Hypothalamus (tissue), 51 donors: ENCODE measurements around the gene DMBT1.

ENCODE experiments used
- DNase-seq, 51 donors: peaks; one replicate each; lab custom pipeline; 2025; lab: John Stamatoyannopoulos, UW

Gene DMBT1

DNA sequence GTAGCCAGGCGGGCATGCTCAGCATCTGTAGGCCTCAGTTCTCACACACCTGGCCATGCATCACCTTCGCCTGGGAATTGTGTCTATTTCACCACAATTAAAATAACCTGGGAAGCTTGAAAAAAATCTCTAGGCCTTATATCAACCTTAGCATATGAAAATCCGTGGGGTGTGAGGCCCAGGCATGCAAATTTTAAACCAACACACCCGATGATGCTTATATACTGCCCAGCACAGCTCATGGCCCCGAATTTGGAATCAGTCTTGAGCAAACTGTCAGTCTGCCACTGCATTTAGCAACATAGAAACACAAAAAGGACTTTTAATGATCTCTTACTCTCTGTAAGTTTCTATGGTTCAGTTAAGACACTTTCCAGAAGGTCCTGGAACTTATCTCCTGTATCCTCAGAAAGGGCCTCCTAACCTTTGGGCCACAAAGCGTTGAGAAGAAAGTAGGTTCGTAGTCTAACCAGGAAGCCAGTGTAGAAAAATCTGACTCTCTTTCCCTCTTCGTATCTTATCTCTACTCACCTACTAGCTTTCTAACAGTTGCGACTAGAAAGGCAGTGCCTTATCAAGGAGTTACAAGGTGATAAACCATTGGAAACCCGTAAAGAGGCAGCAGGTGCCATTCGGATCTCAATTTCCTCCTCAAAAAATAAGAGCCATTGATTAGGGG lies 12.0 kb upstream of the DMBT1 start:
- DNase-seq, result no peak

DNA sequence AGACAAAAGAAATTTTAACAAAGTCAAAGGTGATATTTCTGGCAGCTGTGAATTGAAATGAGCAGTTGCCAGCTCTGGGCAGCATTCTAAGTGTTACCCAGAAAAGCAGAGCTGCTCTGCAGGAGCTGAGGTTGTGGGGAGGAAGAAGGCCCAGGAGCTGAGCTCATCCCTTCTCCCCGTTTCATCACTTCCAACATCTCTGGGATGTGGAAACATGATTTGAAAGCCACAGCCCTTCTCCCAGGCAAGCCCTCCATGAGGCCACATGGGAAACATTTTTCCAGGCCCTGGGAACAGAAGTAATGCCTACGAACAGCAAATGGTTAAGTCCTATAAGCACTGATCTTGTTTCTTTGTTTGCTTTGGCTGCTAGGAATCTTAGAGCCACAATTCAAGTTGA lies 10.9 kb upstream of the DMBT1 start:
- no peak for DNase-seq

DNA sequence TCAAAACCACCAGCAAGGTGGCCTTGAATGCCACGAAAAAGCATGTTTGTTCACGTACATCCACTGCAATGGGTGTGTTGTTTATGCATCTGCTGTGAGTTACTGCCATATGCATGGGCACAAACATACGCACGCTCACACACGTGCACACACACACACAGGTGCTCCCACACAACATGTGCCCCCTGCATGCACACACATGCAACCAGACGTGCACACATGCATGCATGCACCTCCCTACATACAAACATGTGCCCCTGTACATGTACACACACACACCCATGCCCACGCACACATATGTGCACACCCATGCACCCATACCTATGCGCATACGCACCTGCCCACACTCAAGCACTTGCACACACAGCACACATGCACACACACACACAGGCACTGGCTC lies 10.1 kb upstream of the DMBT1 start:
- no peak for DNase-seq

DNA sequence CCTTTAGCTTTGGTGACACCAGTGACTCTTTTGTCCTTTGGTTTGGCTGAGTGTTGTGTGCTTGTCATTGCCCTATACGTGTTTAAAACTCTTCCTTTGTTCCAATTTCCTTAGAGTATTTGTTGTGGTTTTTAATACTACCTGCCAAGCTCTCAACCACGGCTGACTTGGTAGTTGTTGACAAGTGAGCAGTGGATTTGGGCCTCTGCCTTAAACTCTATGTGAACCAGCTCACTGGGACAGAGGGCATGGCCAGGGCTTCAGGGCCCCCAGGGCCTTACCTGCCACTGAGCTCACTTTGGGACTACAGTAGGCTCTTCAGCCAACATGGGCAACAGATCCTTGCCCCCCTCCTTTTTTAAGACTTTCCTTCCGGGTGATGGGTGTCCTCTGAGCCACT lies 9.6 kb upstream of the DMBT1 start:
- DNase-seq, result no peak

DNA sequence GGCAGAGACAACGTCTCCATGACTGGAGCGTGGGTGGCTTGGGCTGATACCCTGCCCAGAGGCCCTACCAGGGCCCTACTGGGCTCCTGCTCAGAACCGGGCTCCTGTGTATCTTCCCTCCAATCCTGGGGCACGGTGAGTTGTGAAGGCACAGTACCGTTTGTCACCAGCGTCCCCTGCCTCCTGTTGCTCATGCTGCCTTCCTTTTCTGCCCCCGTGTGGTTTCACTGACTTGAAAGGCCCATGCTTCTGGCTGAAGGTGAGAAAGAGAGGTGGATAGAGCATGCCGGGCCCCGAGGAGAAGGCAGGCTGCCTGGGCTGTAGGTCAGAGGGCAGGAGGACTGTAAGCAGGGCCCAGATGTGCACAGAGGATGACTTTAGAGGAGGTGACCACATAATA lies 9.1 kb upstream of the DMBT1 start:
- peak in 3 of 51 donors; percentile 5 to 26 (median 6) for DNase-seq

DNA sequence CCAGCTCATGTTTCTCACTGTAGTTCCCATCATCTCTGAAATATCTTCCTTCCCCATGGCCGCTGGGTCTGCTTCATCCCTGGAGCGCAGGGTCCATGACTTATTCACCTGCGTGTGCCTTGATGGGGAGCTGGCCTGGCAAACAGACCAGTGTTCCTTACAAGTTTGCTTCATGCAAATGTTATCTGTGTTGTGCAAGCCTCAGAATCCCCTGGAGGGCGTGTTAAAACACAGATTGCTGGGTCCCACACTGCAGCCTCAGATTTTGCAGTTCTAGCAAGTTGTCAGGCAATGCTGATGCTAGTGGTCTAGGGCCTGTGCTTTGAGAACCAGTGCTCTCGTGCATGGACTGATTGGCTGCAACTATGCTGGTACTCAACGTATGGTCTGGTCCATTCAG lies 7.2 kb upstream of the DMBT1 start:
- DNase-seq, result no peak

DNA sequence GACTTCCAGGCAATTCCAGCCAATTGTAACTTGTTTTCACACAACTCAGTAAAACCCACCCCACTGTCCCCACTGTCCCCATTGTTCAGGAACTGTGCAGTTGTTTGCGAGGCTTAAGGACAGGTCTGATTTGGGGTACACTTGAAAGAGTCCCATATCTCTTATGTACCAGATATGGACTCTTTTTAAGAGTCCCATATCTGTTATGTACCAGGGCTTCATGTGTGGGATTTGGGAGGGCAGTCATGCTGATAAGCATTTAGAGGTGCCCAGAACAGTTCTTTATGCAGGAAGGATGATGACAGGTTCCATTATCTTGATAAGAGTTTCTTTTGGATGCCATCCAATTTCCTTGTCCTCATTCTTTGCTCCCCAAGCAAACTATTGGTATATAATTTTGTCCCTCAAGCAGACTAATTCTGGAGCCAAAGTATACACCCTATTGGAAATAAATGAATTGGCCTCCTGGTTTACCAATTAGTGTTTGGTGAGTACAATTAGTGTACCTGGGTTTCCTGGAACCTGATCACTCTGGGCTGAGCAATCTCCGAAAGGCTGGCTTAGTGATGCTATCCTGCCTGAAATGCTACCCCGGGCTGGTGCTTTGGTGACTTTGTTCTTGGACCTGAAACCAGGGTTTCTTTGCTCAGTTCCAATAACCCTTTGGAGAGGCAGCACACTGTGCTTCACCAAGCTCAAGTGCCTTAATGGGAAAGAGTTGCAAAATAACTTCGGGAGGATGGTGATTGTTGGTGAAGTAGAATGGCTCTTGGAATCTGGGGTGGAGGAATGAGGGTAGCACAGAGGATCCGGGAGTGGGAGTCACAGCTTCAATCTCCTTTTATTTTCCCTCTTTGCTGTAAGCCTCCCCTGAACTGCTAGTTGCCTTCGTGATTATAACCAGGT lies 6.2 kb upstream of the DMBT1 start:
- peak in 1 of 51 donors; percentile 13 for DNase-seq

DNA sequence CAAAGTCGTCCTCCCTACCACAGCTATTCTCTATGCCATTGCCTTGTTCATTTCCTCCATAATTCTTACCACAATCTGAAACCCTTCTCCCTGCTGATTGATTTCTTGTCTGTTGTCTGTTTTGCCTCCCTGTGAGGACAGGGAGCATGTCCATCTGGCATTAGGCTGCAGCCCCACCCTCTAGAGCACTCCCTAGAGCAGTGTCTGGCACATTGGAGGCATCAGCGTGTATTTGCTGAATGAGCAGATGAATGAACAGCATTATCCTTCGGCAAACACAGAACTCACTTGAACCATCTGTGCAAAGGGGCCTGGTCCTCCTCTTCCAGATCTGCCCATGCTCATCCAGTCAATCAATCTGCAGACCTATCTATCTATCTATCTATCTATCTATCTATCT lies 5.1 kb upstream of the DMBT1 start:
- DNase-seq, result no peak

DNA sequence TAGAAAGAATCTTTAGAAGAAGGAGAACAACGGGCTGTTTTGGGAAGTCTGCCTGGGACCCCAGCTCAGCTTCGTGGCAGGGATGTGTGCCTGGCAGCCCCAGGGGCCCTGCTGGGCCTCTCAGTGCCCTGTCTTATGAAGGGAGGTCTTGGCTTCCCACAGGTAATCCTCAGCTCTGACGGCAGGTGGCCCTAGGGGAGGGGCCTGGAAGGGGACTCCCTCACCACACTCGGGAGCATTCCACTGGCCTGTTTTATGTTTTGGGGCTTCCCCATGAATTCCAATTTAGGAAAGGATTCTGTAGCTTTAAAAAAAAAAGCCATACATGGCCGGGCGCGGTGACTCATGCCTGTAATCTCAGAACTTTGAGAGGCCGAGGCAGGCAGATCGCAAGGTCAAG lies 3.0 kb upstream of the DMBT1 start:
- no peak for DNase-seq

DNA sequence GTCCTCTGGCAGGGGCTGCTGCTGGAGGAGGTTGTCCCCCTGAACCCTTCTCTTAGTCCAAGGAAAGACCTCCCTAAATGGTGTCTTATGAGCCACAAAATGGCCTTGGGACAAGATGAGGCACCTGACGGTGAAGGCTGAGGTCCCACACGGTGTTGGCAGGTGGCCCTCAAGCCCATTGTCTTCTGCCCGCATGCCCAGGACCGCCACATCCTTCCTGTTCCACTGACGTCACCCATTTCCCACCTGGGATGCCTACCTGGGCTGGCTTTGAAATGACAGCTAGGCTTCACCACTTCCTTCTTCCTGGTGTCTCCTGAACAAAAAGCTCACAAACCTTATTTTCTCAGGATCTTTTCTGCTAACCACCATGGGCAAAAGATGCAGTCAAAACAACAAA lies 2.1 kb upstream of the DMBT1 start:
- no peak for DNase-seq

DNA sequence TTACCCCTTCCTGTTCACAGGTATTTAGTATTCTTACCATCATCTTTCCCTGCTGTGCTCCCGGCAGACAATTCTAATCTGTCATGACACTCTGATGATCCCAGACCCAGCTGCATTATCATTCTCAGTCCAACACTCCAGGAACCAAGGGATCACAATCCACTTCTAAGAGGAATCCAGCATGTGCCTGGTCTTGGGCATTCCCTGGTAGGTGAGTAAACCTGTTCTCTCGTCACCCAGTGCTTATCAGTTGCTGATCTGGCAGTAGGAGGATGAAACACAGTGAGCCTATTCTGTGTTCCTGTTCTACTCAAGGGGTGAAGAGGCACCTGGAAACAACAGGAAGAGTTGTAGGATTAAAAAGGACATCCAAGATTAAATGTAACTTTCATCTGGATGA lies 1.3 kb upstream of the DMBT1 start:
- DNase-seq, result no peak

DNA sequence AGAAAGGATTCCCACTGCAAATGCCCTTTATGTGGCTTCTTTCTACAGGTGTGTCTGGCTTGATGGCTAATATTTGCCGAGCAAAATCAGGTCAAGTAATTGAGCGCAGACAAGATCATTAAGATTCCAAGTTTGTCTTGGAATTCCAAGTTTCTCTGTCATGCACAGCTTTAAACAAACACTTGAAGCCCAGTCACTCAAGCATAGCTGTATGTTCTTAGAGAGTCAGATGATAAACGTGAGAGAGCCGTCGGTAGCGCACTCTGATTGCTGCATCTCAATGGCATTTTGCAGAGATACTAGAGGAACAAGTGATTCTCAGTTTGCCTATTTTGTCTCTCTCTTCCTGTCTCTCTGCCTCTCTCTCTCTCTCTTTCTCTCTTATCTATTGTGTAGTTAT lies 658 bp downstream of the DMBT1 start:
- DNase-seq, result no peak

DNA sequence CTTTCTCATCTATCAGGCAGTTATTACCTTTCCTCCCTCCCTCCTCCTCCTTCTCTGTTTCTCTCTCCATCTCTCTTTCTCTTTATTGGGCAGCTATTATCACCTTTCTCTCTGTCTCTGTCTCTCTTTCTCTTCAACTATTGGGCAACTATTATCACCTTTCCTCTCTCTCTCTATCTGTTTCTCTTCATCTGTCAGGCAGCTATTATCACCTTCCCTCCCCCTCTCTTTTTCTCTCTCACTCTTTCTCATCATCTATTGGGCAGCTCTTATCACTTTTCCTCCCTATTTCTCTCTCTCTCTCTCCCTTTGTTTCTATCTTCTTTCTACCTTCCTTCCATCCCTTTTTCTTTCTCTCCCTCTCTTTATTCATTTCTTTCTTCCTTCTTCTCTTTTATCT lies 1.2 kb downstream of the DMBT1 start:
- no peak for DNase-seq

DNA sequence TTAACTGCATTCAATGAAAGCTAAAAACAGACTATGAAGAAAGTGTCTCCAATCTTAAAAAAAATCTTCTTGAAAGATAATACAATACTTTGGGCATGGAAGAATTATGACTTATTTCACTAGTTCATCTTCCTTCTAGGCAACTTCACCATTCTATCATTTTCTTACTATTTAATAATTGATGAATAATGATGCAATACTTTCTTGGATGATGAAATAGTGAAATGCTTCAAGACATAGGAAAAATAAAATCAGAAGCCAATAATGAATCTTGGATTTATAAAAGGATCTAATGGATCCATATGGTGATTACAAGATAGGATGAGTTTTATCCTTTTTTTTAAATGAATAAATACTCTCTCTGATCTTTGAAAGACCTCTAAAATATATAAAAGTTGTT lies 4.4 kb downstream of the DMBT1 start:
- no peak for DNase-seq

DNA sequence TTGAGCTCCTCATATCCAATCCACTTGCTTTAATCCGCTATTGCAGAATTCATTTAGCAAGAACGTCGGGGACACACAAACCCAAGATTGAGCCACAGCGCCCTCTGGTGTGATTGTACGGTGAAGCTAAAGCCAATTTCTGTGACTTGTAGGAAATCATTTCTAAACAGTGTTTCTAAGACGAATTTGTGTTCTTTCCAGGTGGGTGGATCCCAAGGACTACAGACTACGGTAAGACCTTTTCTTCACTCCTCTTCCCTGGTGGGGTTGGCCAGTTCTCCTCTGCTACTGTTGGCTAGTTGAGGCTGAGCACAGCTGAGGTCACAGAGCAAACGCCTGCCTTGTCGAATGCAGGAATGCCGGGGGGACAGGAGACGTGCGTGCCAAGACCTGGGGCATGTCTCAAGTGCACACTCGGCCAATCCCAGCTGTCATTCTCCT lies 5.2 kb downstream of the DMBT1 start:
- peak in 49 of 51 donors; percentile 3 to 87 (median 55) for DNase-seq

DNA sequence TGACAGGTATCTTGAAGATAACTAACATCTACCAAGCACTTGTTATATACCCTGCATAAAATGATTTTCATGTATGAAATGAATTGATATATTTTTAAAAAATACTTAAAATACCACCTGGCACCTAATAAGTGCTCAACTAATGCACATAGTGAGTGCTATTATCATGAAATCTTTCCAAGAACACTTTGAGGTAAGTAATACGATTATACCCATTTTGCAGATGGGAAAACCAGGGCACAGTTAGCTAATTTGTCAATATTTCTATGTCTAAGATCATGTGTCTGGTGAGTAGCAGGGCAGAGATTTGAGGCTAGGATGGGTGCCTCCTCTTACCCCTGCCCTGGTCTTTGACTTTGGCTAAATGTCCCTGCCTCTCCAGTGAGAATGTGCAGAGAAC lies 6.1 kb downstream of the DMBT1 start:
- no peak for DNase-seq

DNA sequence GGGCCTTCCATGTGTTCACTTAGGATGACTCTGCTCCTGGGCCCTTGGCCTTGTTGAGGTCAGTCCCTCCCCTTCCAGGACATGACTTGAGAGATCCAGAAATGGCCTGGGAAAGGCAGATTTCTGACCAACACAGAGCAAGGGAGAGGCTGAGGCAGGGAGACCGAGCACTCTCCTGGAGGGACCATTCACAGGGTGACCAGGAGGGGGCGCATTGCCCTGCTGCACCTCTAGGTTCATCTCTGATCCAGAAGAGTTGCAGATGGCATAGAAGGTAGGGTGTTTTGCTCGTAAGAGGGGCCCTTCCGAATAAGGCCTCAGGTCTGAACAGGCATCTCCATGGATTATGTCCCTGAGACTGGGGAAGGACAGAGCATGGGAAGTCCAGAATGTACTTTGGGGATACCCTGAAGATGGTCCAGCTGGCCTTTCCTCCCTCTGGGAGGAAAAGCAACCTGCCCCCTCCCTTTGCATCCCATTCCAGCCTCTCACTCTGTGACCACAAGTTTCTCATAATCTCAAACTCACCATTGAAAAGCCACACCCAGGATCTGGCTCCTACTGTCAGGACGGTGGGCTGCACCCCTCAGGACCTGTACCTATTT lies 6.6 kb downstream of the DMBT1 start:
- peak in 5 of 51 donors; percentile 10 to 32 (median 16) for DNase-seq

DNA sequence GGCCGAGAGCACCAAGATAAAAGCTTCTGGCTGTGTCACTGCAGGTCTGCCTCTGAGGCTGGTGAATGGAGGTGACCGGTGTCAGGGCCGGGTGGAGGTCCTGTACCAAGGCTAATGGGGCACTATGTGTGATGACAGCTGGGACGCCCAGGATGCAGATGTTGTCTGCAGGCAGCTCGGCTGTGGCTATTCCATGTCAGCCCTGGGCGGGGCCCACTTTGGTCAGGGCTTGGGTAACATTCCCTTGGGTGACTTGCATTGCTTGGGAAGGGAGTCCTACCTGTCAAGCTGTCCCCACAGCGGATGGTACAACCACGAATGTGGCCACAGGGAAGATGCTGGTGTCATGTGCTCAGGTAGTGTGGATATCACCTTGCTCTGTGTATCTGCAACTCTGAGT lies 8.0 kb downstream of the DMBT1 start:
- no peak for DNase-seq

DNA sequence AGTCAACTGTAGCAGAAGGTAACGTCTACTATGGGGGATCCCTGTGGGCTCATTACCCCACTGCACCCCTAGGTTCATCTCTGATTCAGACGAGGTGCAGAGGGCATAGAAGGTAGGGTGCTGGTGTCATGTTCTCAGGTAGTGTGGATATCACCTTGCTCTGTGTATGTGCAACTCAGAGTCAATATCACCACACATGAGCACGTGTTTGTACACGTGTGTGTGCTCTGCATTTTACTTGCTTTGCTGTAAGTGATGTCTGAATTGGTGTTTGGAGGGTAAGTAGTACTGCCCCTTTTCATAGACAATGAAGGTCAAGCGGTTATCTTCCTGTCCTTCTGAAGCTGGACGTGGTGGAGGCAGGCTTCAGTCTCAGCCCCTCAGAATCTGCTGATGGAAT lies 10.4 kb downstream of the DMBT1 start:
- DNase-seq, result no peak

DNA sequence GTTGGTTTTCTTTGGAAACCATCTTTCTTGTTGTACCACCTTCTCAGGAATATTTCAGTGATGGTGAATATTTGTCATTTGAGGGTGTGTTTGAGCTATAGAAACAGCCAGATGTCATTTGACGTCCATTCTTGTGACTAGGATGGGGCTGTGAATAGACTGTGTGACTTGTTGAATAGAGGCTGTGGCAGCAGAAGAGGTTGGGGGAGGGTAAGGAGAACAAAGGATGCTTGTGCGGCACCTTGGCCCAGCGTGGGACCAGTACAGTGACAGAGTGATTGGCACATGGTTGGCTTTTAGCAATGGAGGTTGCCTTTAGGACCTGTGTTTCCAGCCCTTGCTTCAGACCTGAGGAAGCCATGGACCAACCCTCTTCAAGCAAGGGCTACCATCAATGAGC lies 11.3 kb downstream of the DMBT1 start:
- peak in 20 of 51 donors; percentile 3 to 53 (median 24) for DNase-seq

DNA sequence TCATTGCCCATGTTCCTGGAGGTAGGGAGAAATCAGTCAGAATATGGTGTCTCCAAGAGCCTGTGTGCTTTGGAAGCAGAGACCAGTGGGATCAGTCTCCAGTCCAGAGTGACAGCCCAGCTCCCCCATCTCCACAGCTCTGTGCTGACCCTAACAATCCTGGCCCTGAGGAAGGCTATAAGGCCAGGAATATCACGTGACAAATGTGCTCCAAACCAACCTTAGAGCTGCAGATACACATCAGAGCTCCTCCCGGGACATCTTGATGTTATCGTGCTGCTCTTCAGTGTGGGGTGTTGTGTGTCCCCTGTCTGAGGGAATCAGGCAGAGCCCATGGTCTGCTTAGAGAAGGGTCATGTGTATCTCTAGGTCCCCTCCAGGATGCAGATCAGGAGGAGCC lies 15.2 kb downstream of the DMBT1 start:
- no peak for DNase-seq

DNA sequence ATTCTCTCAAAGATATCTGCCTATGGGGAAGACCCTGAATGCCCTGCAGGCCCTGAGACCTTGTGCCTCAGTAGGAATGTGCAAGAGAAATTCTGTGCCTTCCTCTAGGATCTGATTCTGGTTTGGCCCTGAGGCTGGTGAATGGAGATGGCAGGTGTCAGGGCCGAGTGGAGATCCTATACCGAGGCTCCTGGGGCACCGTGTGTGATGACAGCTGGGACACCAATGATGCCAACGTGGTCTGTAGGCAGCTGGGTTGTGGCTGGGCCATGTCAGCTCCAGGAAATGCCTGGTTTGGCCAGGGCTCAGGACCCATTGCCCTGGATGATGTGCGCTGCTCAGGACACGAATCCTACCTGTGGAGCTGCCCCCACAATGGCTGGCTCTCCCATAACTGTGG lies 15.7 kb downstream of the DMBT1 start:
- DNase-seq, result no peak
